ENCODE data around the gene TPM1.

TPM1 gene

DNA sequence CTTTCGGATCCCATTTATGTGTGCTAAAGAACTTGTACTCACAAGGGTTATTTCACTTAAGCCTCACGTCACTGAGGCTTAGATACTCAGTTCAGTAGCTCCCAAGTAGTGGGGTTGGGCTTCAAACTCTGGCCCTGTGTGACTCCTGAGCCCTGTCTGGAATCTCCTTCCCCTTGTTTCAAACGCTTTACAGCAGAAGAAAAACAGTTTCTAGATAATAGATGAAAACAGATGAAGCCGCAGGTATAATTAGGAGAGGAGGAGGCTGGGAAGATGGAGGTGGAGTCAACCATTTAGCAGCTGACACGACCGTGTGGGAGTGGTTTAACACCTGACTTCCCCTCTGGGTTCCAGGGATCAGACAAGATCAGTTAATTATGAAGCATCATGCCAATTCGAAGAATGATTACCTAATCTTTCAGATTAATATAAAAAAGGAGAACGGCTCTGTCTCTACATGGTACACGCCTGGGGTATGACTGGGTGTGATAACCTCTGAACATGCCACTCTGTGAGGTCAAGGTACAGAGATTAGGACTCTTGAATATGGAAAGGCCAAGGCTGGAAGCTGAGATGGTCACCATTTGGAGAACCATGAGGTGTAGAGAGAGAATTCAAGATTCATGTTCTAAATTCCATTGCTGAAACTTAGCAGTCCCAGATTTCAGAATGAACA is 31.1 kb downstream of the TPM1 start:
- no peak for DNase-seq (ENCODE audit: low read depth in 2 of 2, low spot score in 1 of 2)

DNA sequence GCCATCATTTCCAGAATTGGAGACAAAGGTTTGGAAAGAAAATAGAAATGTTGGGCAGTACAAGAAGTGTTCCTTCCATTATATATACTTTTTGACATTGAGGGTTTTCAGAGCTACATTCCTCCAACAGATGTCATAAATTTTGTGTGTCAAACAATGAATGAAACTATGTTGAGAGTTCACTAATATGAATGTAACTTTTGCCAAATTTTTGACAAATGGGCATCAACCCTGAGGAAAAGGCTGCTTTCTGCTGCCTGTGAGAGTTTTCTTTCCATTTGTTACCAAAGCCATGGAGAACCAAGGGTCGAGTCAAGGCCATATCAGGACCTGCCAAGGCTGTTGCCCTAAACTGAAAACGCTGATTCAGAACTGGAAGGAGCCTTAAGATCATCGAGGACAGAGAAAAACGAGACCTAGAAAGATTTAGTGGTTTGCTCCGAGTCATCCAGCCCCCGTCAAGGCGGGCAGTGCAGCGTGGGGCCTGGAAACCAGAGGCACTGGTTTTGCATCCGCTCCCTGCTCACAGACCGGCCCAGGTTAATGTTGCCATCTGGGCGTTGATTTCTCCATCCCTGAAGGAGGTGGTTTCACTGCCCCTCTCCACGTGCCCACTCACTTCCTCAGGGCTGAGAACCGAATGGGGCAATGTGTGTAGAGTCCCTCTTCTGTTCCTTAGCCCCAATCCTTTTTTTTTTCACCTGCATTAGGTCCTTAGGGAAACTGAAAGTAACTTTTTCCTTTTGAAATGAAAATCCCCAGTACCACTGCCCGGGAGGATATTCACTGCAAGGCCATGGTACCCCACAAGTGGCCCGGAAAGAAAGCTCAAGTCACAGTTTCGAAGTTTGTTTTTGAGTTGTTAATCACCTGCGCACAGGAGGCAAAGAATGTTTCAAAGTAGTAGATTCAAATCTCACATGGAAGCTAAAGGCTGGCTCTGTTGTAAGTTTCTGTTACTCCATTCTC is 32.8 kb downstream of the TPM1 start:
- no peak for DNase-seq (ENCODE audit: low read depth in 2 of 2, low spot score in 1 of 2)

DNA sequence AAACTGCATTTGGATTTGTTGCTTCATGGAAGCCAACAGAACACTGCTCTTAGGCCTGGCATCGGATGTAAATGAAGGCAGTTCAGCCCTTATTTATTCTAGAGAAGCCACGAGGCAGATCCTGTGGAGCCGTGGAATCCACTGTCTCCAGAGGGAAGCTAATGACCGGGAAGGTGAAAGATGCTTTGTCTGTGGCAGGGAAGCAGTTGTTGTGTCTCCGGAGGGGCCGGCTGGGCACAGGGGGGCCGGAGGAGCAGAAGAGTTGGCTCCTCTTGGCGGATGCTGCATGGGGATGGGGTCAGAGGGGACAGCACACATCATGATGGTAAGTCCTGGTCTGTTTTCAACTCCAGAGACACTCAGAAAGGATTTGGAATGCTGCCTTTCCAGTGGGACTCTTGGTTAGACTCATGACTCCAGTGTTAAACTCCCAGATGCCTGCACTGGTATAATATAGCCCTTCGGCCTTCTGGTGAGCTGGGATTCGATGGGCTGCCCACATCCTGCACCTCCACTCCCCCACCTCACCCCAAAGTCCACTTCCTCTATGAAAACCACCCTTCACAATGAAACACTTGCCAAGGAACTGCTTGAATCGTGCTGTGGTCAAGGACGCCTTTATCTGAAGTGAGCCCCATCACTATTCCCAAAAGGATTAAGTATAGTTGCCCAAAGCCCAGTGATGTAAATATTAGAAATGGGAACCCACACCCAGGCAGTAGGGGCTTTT is 33.6 kb downstream of the TPM1 start:
- DNase-seq (ENCODE audit: low read depth in 2 of 2, low spot score in 1 of 2), result no peak

DNA sequence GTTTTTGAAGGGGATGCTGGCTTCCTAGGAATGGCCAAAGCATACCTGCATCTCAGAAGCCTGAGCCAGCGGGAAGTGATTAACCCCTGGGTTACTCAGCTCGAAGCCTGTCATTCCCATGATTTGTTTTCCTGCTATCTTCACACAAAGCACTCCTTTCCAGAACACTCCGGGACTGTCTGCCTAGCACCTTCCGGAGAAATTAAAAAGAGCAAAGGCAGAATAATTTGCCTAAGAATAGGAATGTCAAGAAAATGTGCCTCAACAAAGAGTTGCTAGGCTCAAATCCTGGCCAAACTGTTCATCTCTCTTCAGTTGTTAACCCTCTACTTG is 34.1 kb downstream of the TPM1 start:
- no peak for DNase-seq (ENCODE audit: low read depth in 2 of 2, low spot score in 1 of 2)

DNA sequence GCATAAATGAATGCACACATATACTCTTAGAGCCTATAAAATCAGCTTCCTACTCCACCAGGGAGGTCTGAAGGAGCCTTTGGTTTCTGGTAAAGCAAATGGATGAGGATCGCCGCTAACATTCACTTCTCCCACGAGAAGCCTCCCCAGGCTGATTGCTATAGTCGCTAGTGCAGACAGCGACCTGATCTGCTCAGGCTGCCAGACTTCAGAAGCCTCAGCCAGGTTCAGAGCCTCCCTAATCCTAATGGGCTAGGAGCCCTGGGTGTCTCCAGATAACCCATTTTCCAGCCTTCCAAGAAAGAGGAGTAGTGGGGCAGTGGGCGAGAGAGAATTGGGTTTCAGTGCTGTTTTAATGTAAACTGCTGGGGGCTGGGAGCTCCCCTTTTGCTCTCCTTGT is 35.4 kb downstream of the TPM1 start:
- DNase-seq (ENCODE audit: low read depth in 2 of 2, low spot score in 1 of 2), result no peak

DNA sequence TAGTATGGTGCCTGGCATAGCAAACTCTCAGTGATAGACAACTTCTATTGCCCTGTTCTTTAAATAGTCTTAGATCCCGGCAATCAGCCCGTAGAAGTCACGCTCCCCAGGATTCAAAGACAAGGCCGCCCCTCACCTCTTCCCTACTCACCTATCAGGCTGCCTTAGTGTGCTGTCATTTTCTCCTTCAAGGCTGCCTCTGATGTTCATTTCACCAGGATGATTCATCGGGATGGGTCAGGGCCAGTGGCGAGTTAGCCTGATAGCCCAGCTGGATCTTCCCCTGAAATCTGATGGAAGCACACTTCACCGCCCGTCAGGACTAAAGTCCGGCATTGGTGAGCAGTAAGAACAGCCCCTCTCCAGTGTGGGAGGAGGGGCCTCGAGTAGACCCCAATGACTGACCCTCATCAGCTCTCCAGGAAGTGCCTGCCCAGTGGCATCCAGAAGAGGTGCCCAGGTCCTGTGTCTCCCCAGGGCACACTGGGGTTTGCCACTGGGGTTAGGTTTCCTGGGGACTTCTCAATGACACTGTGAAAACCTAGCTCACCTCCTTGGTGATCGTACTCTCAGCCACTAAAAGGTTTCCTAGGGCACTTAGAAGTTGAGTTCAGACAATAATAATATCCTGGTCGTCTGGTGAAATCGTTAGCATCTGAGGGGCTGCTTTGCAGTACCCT is 37.5 kb downstream of the TPM1 start:
- DNase-seq (ENCODE audit: low read depth in 2 of 2, low spot score in 1 of 2), result no peak

DNA sequence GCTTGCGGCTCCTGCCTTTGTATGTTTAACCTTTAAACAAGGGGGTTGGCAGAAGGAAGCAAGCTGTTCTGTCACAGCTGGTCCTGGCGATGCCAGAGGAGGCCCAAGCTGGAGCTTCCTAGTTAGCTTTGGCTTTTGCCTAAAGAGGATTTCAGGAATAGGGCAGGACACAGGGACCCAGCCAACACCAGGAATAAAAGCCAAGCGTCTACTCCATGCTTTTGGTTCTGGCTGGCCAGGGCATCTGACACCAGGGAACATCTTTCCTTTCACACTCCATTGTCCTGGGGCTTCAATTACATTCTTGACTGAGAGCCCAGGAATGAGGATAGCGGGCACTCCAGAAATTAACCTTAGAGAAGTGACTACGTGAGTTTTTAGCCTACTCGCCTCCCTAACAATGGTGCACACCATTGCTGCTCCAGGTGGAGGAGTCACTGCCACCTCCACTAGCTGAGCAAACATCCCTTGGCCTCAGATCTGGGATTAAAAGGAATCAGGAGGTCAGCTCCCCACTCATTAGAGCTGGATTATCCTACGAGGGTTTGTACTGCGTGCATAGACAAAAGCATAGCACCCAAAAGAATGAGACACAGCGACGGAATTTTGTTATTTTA is 38.2 kb downstream of the TPM1 start:
- DNase-seq (ENCODE audit: low read depth in 2 of 2, low spot score in 1 of 2), result no peak

DNA sequence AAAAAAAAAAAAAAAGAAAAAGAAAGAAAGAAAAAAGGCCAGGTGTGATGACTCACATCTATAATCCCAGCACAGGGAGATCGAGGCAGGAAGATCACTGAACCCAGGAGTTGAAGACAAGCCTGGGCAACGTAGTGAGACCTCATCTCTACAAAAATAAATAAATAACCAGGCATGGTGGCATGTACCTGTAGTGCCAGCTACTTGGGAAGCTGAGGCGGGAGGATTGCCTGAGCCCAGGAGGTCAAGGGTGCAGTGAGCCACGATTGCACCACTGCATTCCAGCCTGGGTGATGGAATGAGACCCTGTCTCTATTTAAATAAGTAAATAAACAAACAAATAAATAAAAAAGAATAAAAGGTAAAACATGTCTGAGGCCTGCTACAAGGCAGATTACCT is 39.8 kb downstream of the TPM1 start:
- no peak for DNase-seq (ENCODE audit: low read depth in 2 of 2, low spot score in 1 of 2)

DNA sequence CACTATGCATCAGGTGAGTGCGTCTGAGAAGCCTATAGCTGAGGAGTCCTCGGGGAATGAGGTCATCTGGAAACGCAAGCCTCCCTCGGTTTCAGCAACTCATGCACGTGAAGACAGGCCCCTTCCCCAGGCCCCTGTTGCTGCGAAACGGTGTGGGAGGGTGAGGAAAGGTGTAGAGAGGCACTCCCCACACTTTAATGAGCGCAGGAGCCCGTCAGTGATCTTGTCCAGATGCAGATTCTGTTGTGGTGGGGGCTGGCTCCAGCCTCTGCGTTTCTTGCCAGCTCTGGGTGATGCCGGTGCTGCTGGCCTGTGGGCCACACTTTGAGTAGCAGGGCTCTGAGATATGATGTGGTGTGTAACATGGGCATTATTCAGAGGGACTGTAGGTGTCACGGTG is 40.5 kb downstream of the TPM1 start:
- DNase-seq (ENCODE audit: low read depth in 2 of 2, low spot score in 1 of 2), result no peak

DNA sequence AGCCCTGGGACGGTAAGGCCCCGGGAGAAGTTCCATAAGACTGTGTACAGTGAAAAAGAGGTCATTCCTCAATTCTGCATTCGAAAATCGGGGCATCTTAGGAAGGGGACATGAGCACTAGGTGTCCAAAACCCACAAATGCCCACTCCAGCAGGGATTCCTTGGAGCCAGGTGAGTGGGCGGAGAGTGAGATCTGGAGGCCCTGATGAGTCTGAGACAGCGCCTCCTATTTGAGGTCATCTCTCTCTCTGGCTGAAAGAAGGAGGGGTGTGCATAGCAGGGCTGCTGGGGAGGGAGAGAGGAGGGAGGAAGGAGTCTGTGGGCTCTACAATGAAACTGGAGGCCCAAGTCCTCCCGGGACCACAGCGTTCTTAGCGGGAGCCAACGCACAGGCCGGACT is 41.0 kb downstream of the TPM1 start:
- DNase-seq (ENCODE audit: low read depth in 2 of 2, low spot score in 1 of 2), result no peak

DNA sequence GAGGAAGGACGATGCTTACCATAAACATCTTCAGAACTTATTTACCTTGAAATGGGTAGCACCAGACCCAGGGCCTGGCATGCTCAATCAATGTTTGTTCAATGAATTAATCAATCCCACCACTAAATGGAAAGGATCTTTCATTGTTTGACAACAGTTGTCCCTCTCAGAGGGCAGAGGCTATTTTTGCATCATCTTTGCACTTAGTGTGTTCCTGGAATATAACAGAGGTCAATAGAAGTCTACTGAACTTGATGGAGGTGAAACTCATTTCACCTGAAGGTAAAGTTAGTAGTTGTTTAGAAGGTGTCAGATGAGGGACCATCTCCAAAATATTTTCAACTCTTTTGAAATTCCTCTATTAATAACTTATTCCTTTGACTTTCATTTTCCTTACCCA is 42.3 kb downstream of the TPM1 start:
- DNase-seq (ENCODE audit: low read depth in 2 of 2, low spot score in 1 of 2), result no peak

DNA sequence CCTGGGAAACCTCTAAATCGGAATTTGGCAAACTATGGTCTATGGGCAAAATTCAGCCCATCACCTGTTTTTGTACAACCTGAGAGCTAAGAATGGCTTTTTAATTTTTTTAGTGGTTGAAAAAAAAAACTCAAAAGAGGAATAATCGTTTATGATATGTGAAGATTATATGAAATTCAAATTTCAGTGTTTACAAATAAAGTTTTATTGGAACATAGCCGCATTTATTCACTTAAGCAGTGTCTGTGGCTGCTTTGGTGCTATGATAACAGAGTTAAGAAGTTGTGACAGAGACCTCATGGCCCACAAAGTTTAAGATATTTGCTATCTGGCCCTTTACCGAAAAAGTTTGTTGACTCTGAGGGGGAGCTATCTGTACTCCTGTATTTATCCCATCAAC is 42.7 kb downstream of the TPM1 start:
- DNase-seq (ENCODE audit: low read depth in 2 of 2, low spot score in 1 of 2), result no peak

DNA sequence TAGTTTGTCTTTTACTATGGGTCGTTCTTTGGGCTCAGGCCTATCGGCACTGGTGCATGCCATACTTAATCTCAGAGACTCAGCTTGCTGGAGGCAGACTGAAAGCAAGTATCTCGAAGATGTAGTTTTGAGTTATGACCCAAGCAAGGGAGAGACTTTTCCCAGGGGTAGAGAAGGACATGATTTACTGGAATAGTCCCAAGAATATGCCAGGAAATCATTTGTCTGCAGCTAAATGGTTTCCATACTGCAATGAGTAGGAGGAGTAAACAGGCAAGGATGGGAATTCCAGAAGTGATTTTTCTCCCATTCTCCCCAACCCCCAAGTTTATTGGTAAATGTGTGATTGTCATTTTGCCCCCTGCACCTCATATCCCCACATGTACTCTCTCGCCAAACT is 43.7 kb downstream of the TPM1 start:
- DNase-seq (ENCODE audit: low read depth in 2 of 2, low spot score in 1 of 2), result no peak

DNA sequence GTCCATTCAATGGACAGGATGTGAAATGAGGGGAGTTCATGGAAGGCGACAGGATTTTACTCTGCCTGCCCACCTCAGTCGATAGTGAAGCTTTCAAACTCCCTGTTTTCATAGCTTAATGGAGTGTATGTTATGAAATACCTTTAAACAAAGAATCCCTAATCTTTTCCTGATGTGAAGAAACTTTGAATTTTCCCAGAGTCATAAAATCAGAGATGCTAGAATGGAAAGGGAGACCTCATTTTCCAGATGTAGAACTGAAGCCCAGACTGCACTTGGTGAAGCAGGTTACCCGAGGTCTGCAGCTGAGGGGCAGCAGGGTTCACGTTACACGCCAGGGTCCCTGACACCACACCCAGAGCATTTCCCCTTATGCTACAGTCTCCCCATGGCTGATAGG is 44.4 kb downstream of the TPM1 start:
- no peak for DNase-seq (ENCODE audit: low read depth in 2 of 2, low spot score in 1 of 2)

DNA sequence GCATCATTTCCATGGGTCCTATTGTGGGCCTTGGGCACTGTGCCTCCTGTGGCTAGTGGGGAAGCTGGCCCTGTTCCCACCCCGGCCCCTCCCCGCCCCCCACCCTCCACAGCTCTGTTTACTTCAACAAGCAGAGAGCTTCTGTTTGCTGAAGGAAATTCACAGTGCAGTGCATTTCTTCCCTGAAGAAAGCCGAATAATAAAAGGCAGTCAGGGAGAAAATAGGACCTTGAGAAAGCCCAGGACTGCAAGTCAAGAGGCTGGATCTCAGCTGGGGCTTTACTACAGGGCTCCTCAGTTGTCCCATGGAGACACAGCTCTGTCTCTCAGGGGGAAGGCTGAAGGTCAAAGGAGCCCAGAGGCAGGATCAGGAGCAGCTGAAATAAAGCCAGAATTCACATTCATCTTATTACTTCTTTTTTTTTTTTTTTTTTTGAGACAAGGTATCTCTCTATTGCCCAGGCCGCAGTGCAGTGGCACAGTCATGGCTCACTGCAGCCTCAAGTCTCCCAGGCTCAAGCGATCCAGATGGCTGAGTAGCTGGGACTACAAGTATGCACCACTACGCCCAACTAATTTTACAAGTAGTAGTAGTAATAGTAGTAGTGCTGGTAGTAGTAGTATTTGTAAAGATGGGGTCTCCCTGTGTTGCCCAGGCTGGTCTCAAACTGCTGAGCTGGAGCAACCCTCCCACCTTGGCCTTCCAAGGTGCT is 46.1 kb downstream of the TPM1 start:
- no peak for DNase-seq (ENCODE audit: low read depth in 2 of 2, low spot score in 1 of 2)

DNA sequence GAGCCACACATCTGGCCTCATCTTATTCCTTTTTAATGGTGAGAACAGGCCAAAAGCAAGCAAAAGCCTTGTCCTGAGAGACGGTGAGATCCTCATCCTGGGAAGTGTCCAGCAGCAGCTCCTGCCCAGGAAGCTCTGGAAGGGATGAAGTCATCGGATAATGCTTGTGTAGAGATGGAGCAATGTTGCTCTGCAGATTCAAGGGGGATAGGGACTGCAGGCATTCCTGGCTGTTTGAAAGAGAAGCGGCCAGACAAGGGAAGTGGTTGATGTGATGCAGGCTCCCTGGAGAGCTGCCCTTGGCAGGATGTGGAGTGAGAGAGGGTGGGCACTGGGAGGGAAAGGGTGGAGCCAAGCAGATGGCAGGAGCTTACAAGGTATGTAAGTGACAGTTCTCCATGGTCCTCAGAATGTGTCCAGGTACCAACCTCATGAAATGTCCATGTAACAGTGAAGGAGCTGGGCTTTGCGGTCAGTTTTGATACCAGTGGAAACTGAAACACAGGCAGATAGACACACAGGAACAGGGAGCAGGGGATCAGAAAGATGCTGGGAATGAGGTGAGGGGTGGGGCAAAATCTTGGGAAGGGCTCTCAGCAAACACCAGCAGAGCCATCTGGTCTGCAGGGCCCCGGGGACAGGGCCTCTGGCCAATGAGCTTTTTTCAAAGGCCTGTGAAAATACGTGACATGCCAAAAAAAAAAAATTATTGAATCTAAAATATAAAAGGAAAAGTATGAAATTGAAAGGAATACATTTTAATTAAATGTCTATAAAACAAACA is 46.9 kb downstream of the TPM1 start:
- DNase-seq (ENCODE audit: low read depth in 2 of 2, low spot score in 1 of 2), result no peak

DNA sequence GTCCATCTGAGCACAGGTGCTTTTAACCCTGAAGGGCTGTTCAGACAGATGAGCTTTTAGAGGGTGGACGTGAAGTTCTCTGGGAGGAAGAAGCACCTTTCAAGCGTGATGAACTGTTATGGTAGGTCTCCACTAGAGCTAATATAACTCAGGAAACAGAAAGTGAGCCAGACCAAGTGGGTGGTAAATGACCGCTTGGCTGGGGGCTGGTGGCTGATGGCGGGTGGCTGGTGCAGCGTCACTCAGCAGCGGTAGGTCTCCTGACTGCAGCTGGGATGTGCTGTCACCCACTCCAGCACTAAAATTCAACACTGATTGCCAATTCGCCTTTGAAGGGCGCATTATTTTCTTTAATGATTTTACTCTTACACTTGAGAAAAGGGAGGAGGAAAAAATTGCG is 47.9 kb downstream of the TPM1 start:
- DNase-seq (ENCODE audit: low read depth in 2 of 2, low spot score in 1 of 2), result no peak

DNA sequence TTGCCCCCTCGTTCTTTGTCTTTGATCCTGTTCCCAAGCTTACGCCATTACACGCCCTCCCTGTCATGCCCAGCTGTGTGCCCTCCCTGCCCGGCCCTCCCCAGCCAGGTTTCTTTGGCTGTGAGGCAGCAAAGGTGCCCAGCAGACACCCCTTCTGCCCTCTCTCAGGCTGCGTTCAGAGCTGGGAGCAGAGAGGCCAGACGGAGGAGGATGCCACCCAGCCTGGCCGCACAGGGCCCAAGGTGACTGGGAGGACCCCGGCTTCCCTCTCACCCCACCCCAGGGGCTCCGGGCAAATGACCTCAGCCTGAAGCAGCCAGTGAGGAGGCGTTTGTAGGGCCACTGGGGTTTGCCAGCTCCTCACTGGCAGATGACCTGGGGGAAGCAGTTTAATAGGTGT is 48.3 kb downstream of the TPM1 start:
- DNase-seq (ENCODE audit: low read depth in 2 of 2, low spot score in 1 of 2), result no peak

DNA sequence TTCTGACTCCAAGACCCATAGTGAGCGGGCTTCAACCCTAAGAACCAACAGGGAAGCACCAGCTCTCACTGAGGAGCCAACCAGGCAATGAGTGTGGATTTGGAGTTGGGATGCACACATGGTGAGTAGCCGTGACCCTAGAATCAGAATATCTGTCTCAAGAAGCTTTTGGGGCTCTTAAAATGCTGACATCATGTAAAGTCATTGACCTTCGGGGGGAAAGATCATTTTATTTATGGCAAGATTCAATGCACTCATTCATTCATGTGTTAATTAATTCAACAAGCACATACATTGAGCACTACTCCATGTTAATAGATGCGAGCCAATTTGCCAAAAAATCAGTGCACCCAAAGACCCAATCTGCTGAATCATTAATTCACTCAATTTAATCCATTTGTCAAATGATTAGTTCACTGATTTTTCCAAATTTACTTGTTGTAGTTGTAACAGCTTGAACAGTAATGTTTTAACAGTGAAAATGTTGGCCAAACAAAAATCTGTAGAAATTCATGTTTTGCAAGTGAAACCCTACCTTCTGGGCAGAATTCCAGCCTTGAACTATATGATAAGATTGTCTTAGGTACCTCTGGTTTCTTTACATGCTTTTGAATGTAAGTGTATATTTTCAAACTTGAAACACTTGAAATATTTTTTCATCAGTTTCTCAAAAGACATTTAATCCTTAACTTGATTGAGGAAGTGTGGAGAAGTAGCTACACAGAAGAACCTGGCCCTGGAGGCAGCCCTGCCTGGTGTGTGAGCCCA is 49.3 kb downstream of the TPM1 start:
- DNase-seq (ENCODE audit: low read depth in 2 of 2, low spot score in 1 of 2), result no peak
